Naive B cell (primary cell): ENCODE measurements around the gene RGS19. TPM values are rescaled to one million over a fixed set of nuclear protein-coding genes. Genes with fewer than 3 reads are reported as not detected.
A peak's percentile ranks its signal among the peaks of the same experiment; 100 is the strongest.

Experiments used
- ATAC-seq, 2 donors: fragments of 150-1000 bp; cut with Tn5 transposase; 2 replicates each; pipeline ENCODE4 v1.10.0; 2021; ENCODE audit warnings: low read depth in 2 of 2, mild to moderate bottlenecking in 2 of 2, moderate library complexity in 2 of 2
- DNase-seq: peaks from one replicate; pipeline ENCODE4 v3.0.0; 2022
- H3K27ac Mint-ChIP-seq, 6 donors: one replicate each; pipeline ENCODE4 v1.8.0; 2020 to 2022; ENCODE audit warnings: mild to moderate bottlenecking in 6 of 6, mixed read lengths in 6 of 6, moderate library complexity in 5 of 6, inconsistent platforms in 2 of 6
- H3K27me3 Mint-ChIP-seq, 3 donors: one replicate each; pipeline ENCODE4 v1.8.0; 2021 to 2022; ENCODE audit warnings: mixed read lengths in 3 of 3, mild to moderate bottlenecking in 1 of 3
- H3K36me3 Mint-ChIP-seq, 2 donors: one replicate each; pipeline ENCODE4 v1.8.0; 2020 to 2022; ENCODE audit warnings: mixed read lengths in 2 of 2, inconsistent platforms in 1 of 2, mild to moderate bottlenecking in 1 of 2
- H3K4me1 Mint-ChIP-seq, 3 donors: one replicate each; pipeline ENCODE4 v1.8.0; 2020 to 2022; ENCODE audit warnings: mixed read lengths in 3 of 3, inconsistent platforms in 1 of 3, mild to moderate bottlenecking in 1 of 3, moderate library complexity in 1 of 3
- H3K4me3 Mint-ChIP-seq, 8 donors: one replicate each; pipeline ENCODE4 v1.8.0; 2020 to 2022; ENCODE audit warnings: mild to moderate bottlenecking in 8 of 8, mixed read lengths in 8 of 8, moderate library complexity in 8 of 8, inconsistent platforms in 2 of 8
- H3K9me3 Mint-ChIP-seq, 7 donors: one replicate each; pipeline ENCODE4 v1.8.0; 2020 to 2022; ENCODE audit warnings: mixed read lengths in 7 of 7, mild to moderate bottlenecking in 5 of 7, inconsistent platforms in 2 of 7, moderate library complexity in 1 of 7
- polyA plus RNA-seq, 6 donors: library from polyadenylated mRNA; unstranded; fragments of 300-500 nt; fragmentation: Illumina TruSeq; gene quantifications; one replicate each; pipeline ENCODE4 v1.2.3, GENCODE V29; 2021; ENCODE audit warnings: low read depth in 6 of 6

Gene RGS19
- polyA plus RNA-seq, 6 donors from 2014 or later: 112 to 170 (median 132) TPM

- H3K36me3 Mint-ChIP-seq: no peaks in the 10 kb centered on the region
- no peak for DNase-seq
- peak overlapping the region in 4 of 6 donors; percentile 56 to 92 (median 78) for H3K27ac Mint-ChIP-seq
- H3K27me3 Mint-ChIP-seq: no peaks in the 10 kb centered on the region
- peak overlapping the region in 3 of 8 donors; percentile 7 to 47 (median 29) for H3K4me3 Mint-ChIP-seq
- peaks cover 38 to 48% (median 41%) of the 10 kb centered on the region in 3 donors for H3K4me1 Mint-ChIP-seq
- no peaks in the 10 kb centered on the region for H3K9me3 Mint-ChIP-seq
- ATAC-seq: no peak
Measured at GRCh38 chr20:64075556-64075955, 3.8 kb downstream of the RGS19 start.

DNA sequence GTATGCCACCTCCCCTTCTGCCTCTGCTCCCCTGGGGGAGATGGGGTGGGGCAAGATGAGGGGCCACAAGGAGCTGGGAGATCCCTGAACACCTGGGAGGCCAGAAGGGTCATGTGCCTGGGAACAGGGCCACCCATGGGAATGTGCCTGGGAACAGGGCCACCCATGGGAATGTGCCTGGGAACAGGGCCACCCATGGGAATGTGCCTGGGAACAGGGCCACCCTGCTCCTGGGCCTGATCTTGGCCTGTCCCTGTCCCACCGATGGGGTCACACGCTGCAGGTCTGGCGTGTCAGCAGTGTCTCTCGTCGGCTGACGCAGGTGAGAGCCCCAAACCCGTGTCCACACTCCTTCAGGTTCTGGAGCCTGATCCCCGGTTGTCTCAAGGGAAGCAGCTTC, 4.4 kb downstream of the RGS19 start:
- no peaks in the 10 kb centered on the region for H3K36me3 Mint-ChIP-seq
- peak overlapping the region in 3 of 6 donors; percentile 44 to 92 (median 58) for H3K27ac Mint-ChIP-seq
- no peak overlapping the region for H3K4me3 Mint-ChIP-seq
- no peak for DNase-seq
- ATAC-seq: no peak
- H3K27me3 Mint-ChIP-seq: no peaks in the 10 kb centered on the region
- peaks cover 32 to 44% (median 38%) of the 10 kb centered on the region in 3 donors for H3K4me1 Mint-ChIP-seq
- no peaks in the 10 kb centered on the region for H3K9me3 Mint-ChIP-seq

DNA sequence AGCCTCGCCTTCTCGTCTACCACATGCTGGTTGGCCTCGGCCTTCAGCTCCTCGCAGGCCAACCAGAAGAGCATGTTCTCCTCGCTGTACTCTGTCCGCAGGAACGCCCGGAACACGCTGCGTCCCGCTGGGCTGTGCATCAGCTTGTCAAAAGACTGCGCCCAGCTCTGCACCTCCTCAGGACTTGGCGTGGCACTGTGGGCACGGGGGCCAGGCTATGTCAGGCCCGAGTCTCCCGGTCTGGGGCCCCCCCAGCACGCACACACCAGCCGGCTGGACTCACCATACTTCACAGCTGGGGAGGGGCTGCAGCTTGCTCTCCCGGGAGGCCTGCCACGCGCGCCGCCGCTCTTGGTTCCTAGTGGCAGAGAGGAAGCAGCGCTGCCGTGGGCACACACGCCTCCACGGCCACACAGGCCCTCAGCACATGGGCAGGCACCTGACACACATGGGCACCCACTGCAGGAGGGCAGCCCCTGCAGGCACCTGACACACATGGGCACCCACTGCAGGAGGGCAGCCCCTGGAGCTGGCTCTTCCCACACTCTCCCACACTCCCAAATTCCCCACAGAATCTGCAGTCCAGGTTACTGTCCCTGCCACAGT, 5.0 kb downstream of the RGS19 start:
- Mint-ChIP-seq H3K27ac (no peak overlapping the region), H3K27me3 (no peaks in the 10 kb centered on the region), H3K4me3 (no peak overlapping the region), H3K36me3 (no peaks in the 10 kb centered on the region), H3K9me3 (no peaks in the 10 kb centered on the region), H3K4me1 (peaks cover 32 to 48% (median 38%) of the 10 kb centered on the region in 3 donors)
- DNase-seq: no peak
- ATAC-seq: no peak

- no peaks in the 10 kb centered on the region for H3K36me3 Mint-ChIP-seq
- H3K27ac Mint-ChIP-seq: no peak overlapping the region
- ATAC-seq (no peak), DNase-seq (no peak)
- peak overlapping the region in 1 of 8 donors; percentile 57 for H3K4me3 Mint-ChIP-seq
- peaks cover 29 to 48% (median 38%) of the 10 kb centered on the region in 3 donors for H3K4me1 Mint-ChIP-seq
- H3K9me3 Mint-ChIP-seq: no peaks in the 10 kb centered on the region
- no peaks in the 10 kb centered on the region for H3K27me3 Mint-ChIP-seq
Measured at GRCh38 chr20:64073476-64074183, 5.7 kb downstream of the RGS19 start.

- H3K36me3 Mint-ChIP-seq: no peaks in the 10 kb centered on the region
- DNase-seq (no peak), ATAC-seq (no peak)
- no peaks in the 10 kb centered on the region for H3K9me3 Mint-ChIP-seq
- peak overlapping the region in 1 of 6 donors; percentile 44 for H3K27ac Mint-ChIP-seq
- no peaks in the 10 kb centered on the region for H3K27me3 Mint-ChIP-seq
- H3K4me3 Mint-ChIP-seq: peak overlapping the region in 1 of 8 donors; percentile 15
- H3K4me1 Mint-ChIP-seq: peaks cover 24 to 54% (median 35%) of the 10 kb centered on the region in 3 donors
Measured at GRCh38 chr20:64072498-64073063, 6.7 kb downstream of the RGS19 start.

- H3K9me3 Mint-ChIP-seq: no peaks in the 10 kb centered on the region
- peaks cover 24 to 55% (median 44%) of the 10 kb centered on the region in 3 donors for H3K4me1 Mint-ChIP-seq
- H3K27ac Mint-ChIP-seq: peak overlapping the region in 3 of 6 donors; percentile 61 to 89 (median 84)
- no peaks in the 10 kb centered on the region for H3K27me3 Mint-ChIP-seq
- peak overlapping the region in 3 of 8 donors; percentile 15 to 47 (median 32) for H3K4me3 Mint-ChIP-seq
- DNase-seq: no peak
- no peaks in the 10 kb centered on the region for H3K36me3 Mint-ChIP-seq
- peak in 1 of 2 donors; percentile 36 for ATAC-seq
Measured at GRCh38 chr20:64071341-64072332, 7.7 kb downstream of the RGS19 start.

- Mint-ChIP-seq H3K36me3 (no peaks in the 10 kb centered on the region), H3K4me3 (no peak overlapping the region), H3K9me3 (no peaks in the 10 kb centered on the region), H3K27me3 (no peaks in the 10 kb centered on the region), H3K27ac (peak overlapping the region in 2 of 6 donors; percentile 56 to 61), H3K4me1 (peaks cover 30 to 55% (median 49%) of the 10 kb centered on the region in 3 donors)
- DNase-seq (no peak), ATAC-seq (no peak)
Measured at GRCh38 chr20:64070244-64070993, 8.9 kb downstream of the RGS19 start.

- no peak for DNase-seq
- H3K4me1 Mint-ChIP-seq: peaks cover 36 to 60% (median 51%) of the 10 kb centered on the region in 3 donors
- H3K27me3 Mint-ChIP-seq: no peaks in the 10 kb centered on the region
- H3K27ac Mint-ChIP-seq: peak overlapping the region in 1 of 6 donors; percentile 39
- H3K4me3 Mint-ChIP-seq: no peak overlapping the region
- no peaks in the 10 kb centered on the region for H3K36me3 Mint-ChIP-seq
- no peaks in the 10 kb centered on the region for H3K9me3 Mint-ChIP-seq
- ATAC-seq: no peak
Measured at GRCh38 chr20:64069614-64070243, 9.6 kb downstream of the RGS19 start.

GRCh38 chr20:64069209-64069613, 10.1 kb downstream of the RGS19 start:
- Mint-ChIP-seq H3K36me3 (no peaks in the 10 kb centered on the region), H3K4me1 (peaks cover 38 to 61% (median 54%) of the 10 kb centered on the region in 3 donors), H3K4me3 (no peak overlapping the region), H3K9me3 (no peaks in the 10 kb centered on the region), H3K27ac (peak overlapping the region in 2 of 6 donors; percentile 44 to 66), H3K27me3 (no peaks in the 10 kb centered on the region)
- no peak for DNase-seq
- ATAC-seq: no peak

GRCh38 chr20:64068386-64069208, 10.7 kb downstream of the RGS19 start:
- Mint-ChIP-seq H3K27me3 (no peaks in the 10 kb centered on the region), H3K9me3 (no peaks in the 10 kb centered on the region), H3K27ac (peak overlapping the region in 3 of 6 donors; percentile 44 to 80 (median 66)), H3K4me1 (peaks cover 43 to 62% (median 61%) of the 10 kb centered on the region in 3 donors), H3K4me3 (no peak overlapping the region), H3K36me3 (no peaks in the 10 kb centered on the region)
- DNase-seq (no peak), ATAC-seq (no peak)

GRCh38 chr20:64067733-64068307, 11.5 kb downstream of the RGS19 start:
- Mint-ChIP-seq H3K27me3 (no peaks in the 10 kb centered on the region), H3K27ac (peak overlapping the region in 1 of 6 donors; percentile 80), H3K36me3 (no peaks in the 10 kb centered on the region), H3K9me3 (no peaks in the 10 kb centered on the region), H3K4me1 (peaks cover 44 to 64% (median 61%) of the 10 kb centered on the region in 3 donors), H3K4me3 (peak overlapping the region in 1 of 8 donors; percentile 13)
- DNase-seq (no peak), ATAC-seq (no peak)
